Measurements from ENCODE around the gene ZNF667.

GRCh38 chr19:56476093-56476492 lies 1.1 kb downstream of the ZNF667 start:
- TF ChIP-seq CTCF (IDR thresholded peaks at IDR 0.05) (no peak), POLR2A (IDR thresholded peaks at IDR 0.05) (no peak)

Measured in uterus (tissue), 2 donors.